Islet of Langerhans (tissue), 1 donor: ENCODE data around the gene SP7.
A peak's percentile ranks its signal among the peaks of the same experiment; 100 is the strongest.
"Not testable (repeated sequence)": the region's sequence is repeated elsewhere in the genome, so short reads cannot be mapped to it uniquely, and the experiment has no call there.

Experiments used
- FAIRE-seq: peaks from one replicate; lab custom pipeline; 2011; peaks lifted over from hg19 to GRCh38; lab: Jason Lieb, UNC

The SP7 gene

GRCh38 chr12:53320352-53321195 lies 15.6 kb downstream of the SP7 start:
- FAIRE-seq, result no peak

- FAIRE-seq, result no peak
These were observed 22.2 kb downstream of the SP7 start for GRCh38 chr12:53313996-53314395.

DNA sequence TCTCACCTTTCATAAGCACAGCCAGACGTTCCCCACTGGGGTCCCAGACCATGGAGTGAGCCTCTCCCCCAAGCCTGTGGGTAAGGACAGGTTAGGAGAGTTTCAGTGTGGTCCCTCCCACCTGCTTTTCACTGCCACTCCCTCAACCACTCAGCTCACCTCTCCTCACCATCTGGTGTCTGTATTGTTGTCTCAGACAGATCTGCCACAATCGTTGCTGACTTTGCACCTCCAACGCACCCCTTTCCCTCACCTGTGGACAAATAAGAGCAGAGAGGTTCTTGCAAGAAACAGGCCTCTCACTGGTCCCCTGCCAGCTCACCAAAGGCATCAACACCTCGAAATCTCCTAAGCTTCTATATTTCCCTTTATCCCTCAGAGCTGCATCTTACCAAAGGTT lies 27.9 kb downstream of the SP7 start:
- no peak for FAIRE-seq

- FAIRE-seq, result no peak
These were observed 29.3 kb downstream of the SP7 start for GRCh38 chr12:53306826-53307225.

GRCh38 chr12:53302903-53303302 lies 33.3 kb downstream of the SP7 start:
- no peak for FAIRE-seq

GRCh38 chr12:53300187-53300586 lies 36.0 kb downstream of the SP7 start:
- FAIRE-seq, result no peak

- no peak for FAIRE-seq
These were observed 36.5 kb downstream of the SP7 start, which contains the start of gene MYG1 for GRCh38 chr12:53299454-53300180. Gene MYG1 (plus strand): TSS chr12:53299695. CDS start chr12:53299738, 43 bp downstream.

- FAIRE-seq, result no peak
These were observed 37.1 kb downstream of the SP7 start for GRCh38 chr12:53299101-53299453.

DNA sequence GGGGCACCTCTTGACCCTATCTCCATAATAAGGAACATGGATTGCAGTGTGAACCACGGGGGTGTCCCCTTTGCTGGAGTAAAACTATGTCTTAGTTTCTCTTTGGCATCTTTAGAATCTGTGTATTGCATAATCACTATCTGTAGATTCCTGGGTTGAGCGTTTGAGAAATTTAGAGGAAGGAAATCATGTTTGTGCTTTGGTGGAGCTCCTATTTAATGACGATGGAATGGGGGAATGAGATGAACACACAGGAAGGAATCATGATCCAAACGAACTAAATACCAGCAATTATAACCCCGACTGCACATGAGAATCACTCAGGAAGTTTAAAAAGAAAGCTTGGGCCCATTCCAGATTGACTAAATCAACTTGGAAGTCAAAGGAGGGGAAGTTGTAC lies 38.0 kb downstream of the SP7 start:
- no peak for FAIRE-seq

- not testable (repeated sequence) for FAIRE-seq
These were observed 39.0 kb downstream of the SP7 start for GRCh38 chr12:53297106-53297505.

- no peak for FAIRE-seq
These were observed 40.3 kb downstream of the SP7 start for GRCh38 chr12:53295891-53296219.

GRCh38 chr12:53295070-53295890 lies 40.9 kb downstream of the SP7 start, which contains the start of gene PFDN5:
Gene PFDN5 (plus strand): TSS chr12:53295542. CDS start chr12:53295568, 26 bp downstream.
- FAIRE-seq, result peak; percentile 27

DNA sequence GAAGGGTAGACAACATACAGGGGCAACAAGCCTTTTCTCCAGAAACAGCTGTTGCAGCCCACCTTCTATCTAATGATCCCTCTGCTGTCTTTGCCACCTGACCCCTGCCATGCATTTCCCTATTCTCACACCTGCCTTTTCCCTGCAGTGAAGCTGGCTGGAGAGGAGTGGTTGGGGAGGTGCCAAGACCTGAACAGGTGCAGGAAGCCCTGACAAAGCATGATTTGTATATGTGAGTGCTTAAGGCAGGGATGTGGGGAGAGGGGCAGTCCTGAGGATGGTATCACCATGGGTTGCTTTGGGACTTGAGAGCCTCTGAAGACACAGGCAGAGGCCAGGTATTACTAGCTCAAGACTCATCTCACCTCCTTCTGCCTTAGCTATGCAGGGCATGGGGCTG lies 43.7 kb downstream of the SP7 start:
- no peak for FAIRE-seq

- no peak for FAIRE-seq
These were observed 45.5 kb downstream of the SP7 start for GRCh38 chr12:53290661-53291060.

GRCh38 chr12:53289891-53290290 lies 46.3 kb downstream of the SP7 start:
- FAIRE-seq, result no peak

DNA sequence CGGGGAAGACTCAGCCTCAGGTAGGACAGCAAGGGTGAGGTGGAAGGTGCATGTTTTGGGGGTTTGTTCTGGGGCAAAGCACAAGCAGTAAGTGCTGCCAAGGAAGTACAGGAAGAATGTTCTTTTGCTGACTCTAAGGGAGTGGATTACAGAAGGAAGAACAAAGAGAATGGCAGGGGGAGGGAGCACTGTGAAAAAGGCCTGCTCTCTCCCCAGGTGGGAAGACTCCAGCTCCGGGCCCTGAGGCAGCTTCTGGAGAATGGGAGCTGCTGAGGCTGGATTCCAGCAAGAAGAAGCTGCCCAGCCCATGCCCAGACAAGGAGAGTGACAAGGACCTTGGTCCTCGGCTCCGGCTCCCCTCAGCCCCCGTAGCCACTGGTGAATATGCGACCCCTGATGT lies 47.8 kb downstream of the SP7 start:
- no peak for FAIRE-seq

GRCh38 chr12:53287741-53288216 lies 48.4 kb downstream of the SP7 start:
- no peak for FAIRE-seq

DNA sequence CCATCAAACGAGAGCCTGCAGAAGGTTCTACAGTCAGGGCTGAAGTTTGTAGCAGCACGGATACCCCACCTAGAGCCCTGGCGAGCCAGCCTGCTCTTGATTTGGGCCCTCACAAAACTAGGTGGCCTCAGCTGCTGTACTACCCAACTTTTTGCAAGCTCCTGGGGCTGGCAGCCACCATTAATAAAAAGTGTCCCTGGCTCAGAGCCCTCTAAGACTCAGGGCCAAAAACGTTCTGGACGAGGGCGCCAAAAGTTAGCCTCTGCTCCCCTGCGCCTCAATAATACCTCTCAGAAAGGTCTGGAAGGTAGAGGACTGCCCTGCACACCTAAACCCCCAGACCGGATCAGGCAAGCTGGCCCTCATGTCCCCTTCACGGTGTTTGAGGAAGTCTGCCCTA lies 49.7 kb downstream of the SP7 start:
- FAIRE-seq, result no peak

DNA sequence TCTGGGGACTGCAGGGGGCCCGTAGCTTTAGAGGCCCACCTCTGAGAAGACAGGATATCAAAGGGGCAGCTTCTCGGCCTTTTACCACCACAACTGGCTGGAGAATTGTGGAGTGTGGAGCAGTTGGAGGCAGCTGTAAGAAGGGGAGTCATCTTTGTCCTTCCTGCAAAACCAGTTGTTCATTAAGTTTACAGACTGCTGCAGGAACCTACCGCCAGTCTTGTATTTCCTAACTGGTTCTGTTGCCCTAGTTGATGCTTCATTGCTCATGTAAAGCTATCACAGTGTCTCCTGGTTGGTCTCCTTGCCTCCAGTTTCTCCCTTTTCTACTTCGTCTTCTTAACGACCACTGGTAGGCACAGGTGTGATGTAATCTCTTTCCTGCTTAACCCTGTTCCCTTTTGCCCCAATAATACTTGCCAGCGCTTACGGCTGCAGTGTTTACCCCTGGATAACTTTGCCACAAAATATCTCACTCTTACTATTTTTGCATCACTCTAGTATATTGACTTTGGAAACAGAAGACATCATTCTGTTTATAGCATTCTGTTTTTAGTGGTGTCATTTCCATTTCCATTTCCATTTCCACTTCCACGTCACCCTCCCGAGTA lies 56.2 kb downstream of the SP7 start:
- no peak for FAIRE-seq

- no peak for FAIRE-seq
These were observed 56.8 kb downstream of the SP7 start for GRCh38 chr12:53279283-53279869.

GRCh38 chr12:53277981-53278380 lies 58.2 kb downstream of the SP7 start:
- FAIRE-seq, result no peak
